ENCODE results near the gene PRR16.

GRCh38 chr5:120527251-120527650 is 63.2 kb downstream of the PRR16 start:
- TF ChIP-seq CTCF (IDR thresholded peaks at IDR 0.05) (no peak), POLR2A (IDR thresholded peaks at IDR 0.05) (no peak)

Data from esophagus squamous epithelium (tissue), 4 donors.